Brain pericyte (primary cell): ENCODE results near the gene CDK11B.

Experiments
- DNase-seq: peaks from one replicate; pipeline ENCODE4 v3.0.0-alpha.2; 2012; ENCODE audit warnings: low read depth, low spot score

CDK11B gene

GRCh38 chr1:1627829-1628753, 30.7 kb downstream of the CDK11B start:
- DNase-seq, result no peak

GRCh38 chr1:1627261-1627828, 31.5 kb downstream of the CDK11B start:
- no peak for DNase-seq

GRCh38 chr1:1626207-1627141, 32.3 kb downstream of the CDK11B start:
- DNase-seq, result no peak

GRCh38 chr1:1625824-1626206, 33.0 kb downstream of the CDK11B start:
- DNase-seq, result no peak

GRCh38 chr1:1625404-1625775, 33.4 kb downstream of the CDK11B start:
- no peak for DNase-seq

- no peak for DNase-seq
These were observed 34.1 kb downstream of the CDK11B start for GRCh38 chr1:1624443-1625403.

- no peak for DNase-seq
These were observed 35.0 kb downstream of the CDK11B start for GRCh38 chr1:1623631-1624442.

GRCh38 chr1:1623181-1623630, 35.6 kb downstream of the CDK11B start:
- no peak for DNase-seq

GRCh38 chr1:1622788-1623094, 36.1 kb downstream of the CDK11B start:
- no peak for DNase-seq

GRCh38 chr1:1622010-1622787, 36.6 kb downstream of the CDK11B start:
- DNase-seq, result no peak

GRCh38 chr1:1621173-1622009, 37.4 kb downstream of the CDK11B start:
- DNase-seq, result no peak

- no peak for DNase-seq
These were observed 38.2 kb downstream of the CDK11B start for GRCh38 chr1:1620433-1621139.

- no peak for DNase-seq
These were observed 38.9 kb downstream of the CDK11B start for GRCh38 chr1:1619917-1620361.

GRCh38 chr1:1618396-1619068, 40.3 kb downstream of the CDK11B start:
- DNase-seq, result no peak

- no peak for DNase-seq
These were observed 40.9 kb downstream of the CDK11B start for GRCh38 chr1:1617925-1618324.

GRCh38 chr1:1617516-1617915, 41.3 kb downstream of the CDK11B start:
- DNase-seq, result no peak

GRCh38 chr1:1616838-1617237, 42.0 kb downstream of the CDK11B start:
- no peak for DNase-seq
